Measurements from ENCODE around the gene RFX8.
"Not testable (repeated sequence)": the region's sequence is repeated elsewhere in the genome, so short reads cannot be mapped to it uniquely, and the experiment has no call there.

Gene RFX8

DNA sequence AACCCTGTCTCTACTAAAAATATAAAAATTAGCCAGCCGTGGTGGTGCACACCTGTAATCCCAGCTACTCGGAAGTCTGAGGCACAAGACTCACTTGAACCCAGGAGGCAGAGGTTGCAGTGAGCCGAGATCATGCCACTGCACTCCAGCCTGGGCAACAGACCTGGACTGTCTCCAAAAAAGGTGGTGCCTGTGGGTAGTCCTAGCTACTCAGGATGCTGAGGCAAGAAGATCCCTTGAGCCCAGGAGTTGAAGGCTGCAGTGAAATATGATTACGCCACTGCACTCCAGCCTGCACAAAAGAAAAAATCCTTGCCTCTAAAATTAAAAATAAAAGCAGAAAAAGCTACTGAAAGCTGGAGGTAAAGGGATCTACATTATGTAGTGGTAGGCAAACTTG is 122.3 kb downstream of the RFX8 start:
- DNase-seq (ENCODE audit: low spot score), result not testable (repeated sequence)

DNA sequence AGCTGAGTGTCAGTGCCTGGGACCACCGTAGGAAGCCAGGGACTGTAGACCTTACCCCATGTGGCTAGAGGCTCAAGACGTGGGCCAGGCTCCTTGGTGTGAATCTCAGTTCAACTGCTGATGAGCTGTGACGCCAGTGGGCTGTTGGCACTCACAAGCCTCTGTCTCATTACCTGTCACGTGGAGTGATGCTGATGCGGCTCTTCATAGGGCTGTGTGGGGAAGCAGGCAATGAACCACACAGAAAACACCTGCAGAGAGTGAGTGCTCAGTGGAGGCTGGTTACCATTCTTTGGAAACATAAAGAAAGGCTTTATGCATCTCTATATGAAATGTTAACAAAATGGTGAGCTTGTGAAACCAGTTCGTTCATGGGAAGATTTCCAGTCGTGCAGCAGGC is 123.7 kb downstream of the RFX8 start:
- DNase-seq (ENCODE audit: low spot score), result no peak

DNA sequence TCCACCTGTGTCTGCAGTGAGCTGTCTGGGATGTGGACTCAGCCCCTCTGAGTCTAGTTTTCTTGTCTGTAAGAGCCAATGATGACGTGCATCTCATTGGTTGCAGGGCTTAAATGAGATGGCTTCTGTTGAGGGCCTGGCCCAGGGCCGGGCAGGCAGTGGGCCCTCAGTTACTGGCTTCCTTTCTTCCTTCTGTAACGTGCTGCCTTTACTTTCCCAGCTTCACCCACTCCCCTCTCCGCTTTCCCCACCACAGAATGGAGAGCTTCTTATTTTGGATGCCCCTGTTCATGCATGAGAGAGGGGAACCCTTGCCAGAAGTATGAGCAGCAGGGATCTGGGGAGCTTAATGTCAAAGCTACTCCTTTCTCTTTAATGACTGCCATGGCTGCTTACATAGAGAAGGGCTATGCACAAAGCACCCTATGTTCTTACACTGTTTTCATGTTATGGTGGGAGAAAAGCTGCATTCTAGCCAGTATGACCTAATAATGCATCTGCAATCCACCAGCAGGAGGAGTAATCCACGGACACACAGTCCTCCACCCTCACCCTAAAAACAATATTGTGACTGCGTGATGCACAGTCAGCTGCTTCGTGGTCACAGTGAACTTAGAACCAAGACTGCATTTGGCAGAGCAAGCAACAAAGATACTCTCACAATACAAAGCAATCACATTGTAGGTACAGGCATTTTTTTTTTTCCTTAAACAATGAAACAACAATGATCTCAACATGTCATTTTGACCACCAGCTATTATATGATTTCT is 124.8 kb downstream of the RFX8 start:
- DNase-seq (ENCODE audit: low spot score), result no peak

DNA sequence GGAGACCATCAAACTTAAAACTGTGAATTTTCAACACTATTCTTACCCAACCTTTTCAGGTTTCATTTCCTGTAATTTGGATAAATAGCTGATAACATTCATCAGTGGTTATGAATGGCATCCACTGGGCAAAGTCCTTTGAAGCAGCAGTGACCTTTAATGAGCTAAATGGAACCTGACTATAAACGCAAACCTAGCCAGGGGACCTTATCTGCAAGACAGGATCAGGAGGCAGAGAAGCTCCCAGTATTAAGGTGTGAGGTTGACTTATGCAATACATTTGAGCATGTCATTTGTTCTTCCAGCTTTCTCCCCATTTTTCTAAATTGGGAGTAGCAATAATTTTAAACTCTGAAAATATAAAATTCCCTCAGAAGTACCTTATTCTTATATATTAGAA is 126.0 kb downstream of the RFX8 start:
- no peak for DNase-seq (ENCODE audit: low spot score)

All from SK-N-DZ (cell line).